Choroid plexus epithelial cell (primary cell): ENCODE results near the gene HEMK1.

Experiments used
- DNase-seq: peaks from one replicate; pipeline ENCODE4 v3.0.0-alpha.2; 2010; ENCODE audit warnings: low read depth
- H3K4me3 ChIP-seq: 2 replicates; pipeline ENCODE4 v1.5.1; 2011; ENCODE audit warnings: low read depth, mild to moderate bottlenecking, control low read depth, low read length, moderate library complexity
- CTCF ChIP-seq: conservative IDR thresholded peaks from 2 replicates; pipeline ENCODE4 v1.5.1; 2011; ENCODE audit warnings: low read depth, mild to moderate bottlenecking, control low read depth, inconsistent platforms, low read length, moderate library complexity

HEMK1 gene

GRCh38 chr3:50606596-50606995 is 37.3 kb downstream of the HEMK1 start:
- no peak overlapping the region for H3K4me3 ChIP-seq
- no peak for DNase-seq
- TF ChIP-seq CTCF, result no peak

- TF ChIP-seq CTCF, result no peak
- H3K4me3 ChIP-seq, result no peak overlapping the region
- no peak for DNase-seq
Measured at GRCh38 chr3:50607271-50608091, 38.2 kb downstream of the HEMK1 start.

- DNase-seq, result no peak
- H3K4me3 ChIP-seq, result no peak overlapping the region
Measured at GRCh38 chr3:50608278-50608677, 39.0 kb downstream of the HEMK1 start.

GRCh38 chr3:50609071-50609762 is 39.9 kb downstream of the HEMK1 start:
- no peak for TF ChIP-seq CTCF
- H3K4me3 ChIP-seq, result no peak overlapping the region
- DNase-seq, result no peak

More at GRCh38 chr3:50608278-50608677, 39.0 kb downstream of the HEMK1 start:
- TF ChIP-seq CTCF, result no peak

- no peak for TF ChIP-seq CTCF
- DNase-seq, result no peak
- no peak overlapping the region for H3K4me3 ChIP-seq
Measured at GRCh38 chr3:50609763-50610085, 40.4 kb downstream of the HEMK1 start.

GRCh38 chr3:50610181-50610971 is 41.1 kb downstream of the HEMK1 start:
- TF ChIP-seq CTCF, result no peak
- no peak overlapping the region for H3K4me3 ChIP-seq
- no peak for DNase-seq
